IMR-90 (cell line): Measurements from ENCODE around the gene TIMM21. TPM values are rescaled to one million over a fixed set of nuclear protein-coding genes. Genes with fewer than 3 reads are reported as not detected.

ENCODE experiments used
- ATAC-seq: fragments of 200-7000 bp; cut with Tn5 transposase; 2 replicates; pipeline ENCODE4 v1.9.1; 2020; ENCODE audit warnings: low read depth, mild to moderate bottlenecking, moderate library complexity
- BruUV-seq: library from RNA; stranded (reverse); fragments of 400-500 nt; replicated peaks from 2 replicates; lab custom pipeline; 2021; lab: Mats Ljungman, UMichigan
- CTCF ChIA-PET: fragments of 300-600 bp; formaldehyde crosslinking; extraction: SDS; loops from one replicate; lab custom pipeline; 2021; ENCODE audit warnings: antibody characterized with exemption; lab: Yijun Ruan, JAX
- POLR2A ChIA-PET: fragments of 300-600 bp; sonication (Branson Sonifier 250); formaldehyde crosslinking; loops from one replicate; lab custom pipeline; 2022; ENCODE audit warnings: antibody characterized with exemption; ENCODE audit not compliant: unreplicated experiment; lab: Charles Lee
- DNase-seq: peaks from one replicate; pipeline ENCODE4 v3.0.0; 2013
- H2AFZ ChIP-seq: replicated peaks from 2 replicates; pipeline ENCODE3; 2013; ENCODE audit warnings: low read length, mild to moderate bottlenecking; ENCODE audit not compliant: poor library complexity
- H2AK5ac ChIP-seq: 2 replicates; pipeline ENCODE4 v1.6.1; 2013; ENCODE audit warnings: low read depth, low read length, inconsistent platforms
- H2AK9ac ChIP-seq: replicated peaks from 2 replicates; pipeline ENCODE3; 2013; ENCODE audit warnings: mild to moderate bottlenecking, low read depth, low read length, moderate library complexity; ENCODE audit not compliant: poor library complexity
- H2BK120ac ChIP-seq: 2 replicates; pipeline ENCODE4 v1.6.1; 2013; ENCODE audit warnings: low read depth, low read length, inconsistent platforms
- H2BK15ac ChIP-seq: 3 replicates; pipeline ENCODE4 v1.6.1; 2013; ENCODE audit warnings: low read depth, low read length, inconsistent platforms
- H2BK20ac ChIP-seq: 2 replicates; pipeline ENCODE4 v1.6.1; 2013; ENCODE audit warnings: low read depth, mild to moderate bottlenecking, inconsistent platforms, low read length, moderate library complexity
- H2BK5ac ChIP-seq: 2 replicates; pipeline ENCODE4 v1.6.1; 2013; ENCODE audit warnings: mild to moderate bottlenecking, low read depth, low read length, inconsistent platforms; ENCODE audit not compliant: poor library complexity, severe bottlenecking
- H3K14ac ChIP-seq: replicated peaks from 2 replicates; pipeline ENCODE4 v1.6.1; 2013; ENCODE audit warnings: low read depth, low read length, inconsistent platforms
- H3K18ac ChIP-seq: 2 replicates; pipeline ENCODE4 v1.6.1; 2013; ENCODE audit warnings: low read depth, low read length, control low read depth
- H3K23ac ChIP-seq: 2 replicates; pipeline ENCODE4 v1.6.1; 2013; ENCODE audit warnings: low read depth, low read length, inconsistent platforms
- H3K27ac ChIP-seq: 2 replicates; pipeline ENCODE4 v1.5.1; 2013; ENCODE audit warnings: mild to moderate bottlenecking, control low read depth, low read length; ENCODE audit not compliant: insufficient read depth
- H3K27me3 ChIP-seq: 2 replicates; pipeline ENCODE4 v1.6.1; 2013; ENCODE audit warnings: low read length; ENCODE audit not compliant: control insufficient read depth, insufficient read depth
- H3K36me3 ChIP-seq: 2 replicates; pipeline ENCODE4 v1.6.1; 2013; ENCODE audit warnings: low read length, mixed read lengths; ENCODE audit not compliant: control insufficient read depth, insufficient read depth
- H3K4ac ChIP-seq: 2 replicates; pipeline ENCODE4 v1.6.1; 2013; ENCODE audit warnings: low read depth, low read length, inconsistent platforms
- H3K4me1 ChIP-seq: 2 replicates; pipeline ENCODE4 v1.6.1; 2013; ENCODE audit warnings: low read length, mixed read lengths; ENCODE audit not compliant: control insufficient read depth, insufficient read depth
- H3K4me2 ChIP-seq: 2 replicates; pipeline ENCODE4 v1.6.1; 2013; ENCODE audit warnings: low read depth, mild to moderate bottlenecking, control low read depth, low read length, moderate library complexity
- H3K4me3 ChIP-seq: 2 replicates; pipeline ENCODE4 v1.5.1; 2013; ENCODE audit warnings: low read depth, mild to moderate bottlenecking, control low read depth, low read length, moderate library complexity; ENCODE audit not compliant: insufficient read depth
- H3K56ac ChIP-seq: 2 replicates; pipeline ENCODE4 v1.6.1; 2013; ENCODE audit warnings: low read length, inconsistent platforms; ENCODE audit not compliant: insufficient read depth; ENCODE audit errors: extremely low read depth
- H3K79me1 ChIP-seq, 2 experiments: 2 replicates each; pipeline ENCODE4 v1.6.1; 2013; ENCODE audit warnings: low read length in 2 of 2, inconsistent platforms in 1 of 2, low read depth in 1 of 2
- H3K9ac ChIP-seq: 2 replicates; pipeline ENCODE4 v1.6.1; 2013; ENCODE audit warnings: low read depth, low read length, control low read depth
- H3K9me1 ChIP-seq: 2 replicates; pipeline ENCODE4 v1.6.1; 2013; ENCODE audit warnings: low read length, inconsistent platforms; ENCODE audit not compliant: insufficient read depth
- H3K9me3 ChIP-seq: 2 replicates; pipeline ENCODE4 v1.6.1; 2013; ENCODE audit warnings: low read length; ENCODE audit not compliant: control insufficient read depth, insufficient read depth
- H4K20me1 ChIP-seq: 2 replicates; pipeline ENCODE4 v1.6.1; 2013; ENCODE audit warnings: low read length, inconsistent platforms; ENCODE audit not compliant: insufficient read depth
- H4K5ac ChIP-seq: 2 replicates; pipeline ENCODE4 v1.6.1; 2013; ENCODE audit warnings: mild to moderate bottlenecking, low read depth, low read length, control low read depth
- H4K8ac ChIP-seq, 2 experiments: 2 replicates each; pipeline ENCODE4 v1.6.1; 2013; ENCODE audit warnings: low read depth in 2 of 2, low read length in 2 of 2, control low read depth in 1 of 2, inconsistent platforms in 1 of 2
- H4K91ac ChIP-seq: 2 replicates; pipeline ENCODE4 v1.6.1; 2013; ENCODE audit warnings: low read depth, low read length, inconsistent platforms; ENCODE audit not compliant: insufficient read depth
- BHLHE40 ChIP-seq: fragments of 150-350 bp; IDR thresholded peaks from 2 replicates; pipeline ENCODE4 v1.6.1; 2016; ENCODE audit warnings: mild to moderate bottlenecking, low read depth, low read length
- CEBPB ChIP-seq: IDR thresholded peaks from 2 replicates; pipeline ENCODE4 v1.6.1; 2012; ENCODE audit warnings: low read depth, low read length, improper control_type of control experiment
- CHD1 ChIP-seq: IDR thresholded peaks from 2 replicates; pipeline ENCODE4 v1.6.1; 2012; ENCODE audit warnings: low read depth, low read length, improper control_type of control experiment
- CTCF ChIP-seq: conservative IDR thresholded peaks from 2 replicates; pipeline ENCODE4 v1.5.1; 2012; ENCODE audit warnings: mild to moderate bottlenecking, low read depth, low read length, improper control_type of control experiment
- ELK1 ChIP-seq: fragments of 150-350 bp; IDR thresholded peaks from 2 replicates; pipeline ENCODE4 v1.6.1; 2016; ENCODE audit warnings: low read depth, mild to moderate bottlenecking, low read length, moderate library complexity, borderline replicate concordance
- RCOR1 ChIP-seq: IDR thresholded peaks from 2 replicates; pipeline ENCODE4 v1.6.1; 2012; ENCODE audit warnings: mild to moderate bottlenecking, low read length, improper control_type of control experiment; ENCODE audit not compliant: insufficient replicate concordance
- RFX5 ChIP-seq: IDR thresholded peaks from 2 replicates; pipeline ENCODE4 v1.8.0; 2012; ENCODE audit warnings: low read depth, mild to moderate bottlenecking, low read length, moderate library complexity
- USF2 ChIP-seq: fragments of 150-350 bp; IDR thresholded peaks from 2 replicates; pipeline ENCODE4 v1.6.1; 2017; ENCODE audit warnings: mild to moderate bottlenecking, antibody characterized with exemption, low read length, low read depth
- WGBS, 2 experiments: methylation state at CpG; one replicate each; pipeline versions ENCODE4 v1.1.5 to v1.1.7; 2013; ENCODE audit warnings: missing lambda C conversion rate in 2 of 2; ENCODE audit not compliant: insufficient read length in 1 of 2; ENCODE audit errors: extremely low coverage in 2 of 2; 5-methylcytosine and 5-hydroxymethylcytosine counted together
- dilution Hi-C: fragments of 300-500 bp; cut with HindIII; formaldehyde crosslinking; loops from one replicate; pipeline ENCODE4 v1.14.3; 2018; ENCODE audit warnings: low sequenced_read_pairs; ENCODE audit not compliant: unreplicated experiment
- in situ Hi-C: fragments of 300-500 bp; cut with MboI; formaldehyde crosslinking; loops from 3 replicates; pipeline ENCODE4 v1.14.3; 2019; ENCODE audit warnings: low sequenced_read_pairs, inconsistent platforms, mixed read lengths
- intact Hi-C: fragments of 100-400 bp; cut with micrococcal nuclease; formaldehyde crosslinking; loops from 2 replicates; pipeline ENCODE4 v1.10.0; 2022
- polyA plus RNA-seq, 3 experiments: library from polyadenylated mRNA; depleted of rRNA; stranded (reverse); fragments of >200 nt; gene quantifications; 2 replicates each; pipeline ENCODE4 v1.2.3, GENCODE V29; 2012; ENCODE audit warnings: low replicate concordance in 1 of 3
- total RNA-seq: library from RNA; depleted of rRNA; stranded (reverse); fragments of >200 nt; gene quantifications from 2 replicates; pipeline ENCODE4 v1.2.3, GENCODE V29; 2012

Gene TIMM21
- total and polyA plus RNA-seq, 2 of the 4 experiments (the other 2 are of a cell fraction): 42.8 to 52.7 TPM

GRCh38 chr18:74110149-74110548, 38.2 kb upstream of the TIMM21 start:
- TF ChIP-seq USF2 (no peak), ELK1 (no peak), CTCF (no peak), BHLHE40 (no peak), RCOR1 (no peak), RFX5 (no peak), CEBPB (no peak), CHD1 (no peak)
- BruUV-seq: no TSS peak
- H3K79me1 ChIP-seq: no peaks in the 10 kb centered on the region
- H3K4me3 ChIP-seq: no peak overlapping the region
- H3K27ac ChIP-seq: no peak overlapping the region
- ATAC-seq: no peak
- no CpG with 5 or more reads among the region's 1 CpG for WGBS, 2 experiments
- no peak overlapping the region for H3K9ac ChIP-seq
- no peak overlapping the region for H4K91ac ChIP-seq
- H2AK5ac ChIP-seq: no peak overlapping the region
- no peak overlapping the region for H4K8ac ChIP-seq
- dilution Hi-C loops (no loop called here), in situ Hi-C loops (no loop called here), intact Hi-C loops (loop anchor here (10.0 kb wide), 3 partner anchors 595 to 1235 kb away; no protein-coding TSS in a partner anchor)
- peaks cover 3% of the 10 kb centered on the region; the same call in 1 of the 2 replicates for H3K9me3 ChIP-seq
- no peak overlapping the region for H2BK120ac ChIP-seq
- no peak overlapping the region for H3K4me2 ChIP-seq
- no peak overlapping the region for H3K4ac ChIP-seq
- H2BK5ac ChIP-seq: no peak overlapping the region
- H3K36me3 ChIP-seq: no peaks in the 10 kb centered on the region
- H2AFZ ChIP-seq: no peak overlapping the region
- H2BK20ac ChIP-seq: no peak overlapping the region
- no peak for DNase-seq
- no peak overlapping the region for H4K5ac ChIP-seq
- H3K4me1 ChIP-seq: peaks cover 6% of the 10 kb centered on the region
- no peaks in the 10 kb centered on the region for H3K27me3 ChIP-seq
- no peak overlapping the region for H2AK9ac ChIP-seq
- no peak overlapping the region for H3K56ac ChIP-seq
- H3K9me1 ChIP-seq: peaks cover 3% of the 10 kb centered on the region; the same call in 1 of the 2 replicates
- no peak overlapping the region for H3K23ac ChIP-seq
- no peak overlapping the region for H3K18ac ChIP-seq
- no peak overlapping the region for H3K14ac ChIP-seq
- ChIA-PET POLR2A (no interaction called here), CTCF (no interaction called here)
- no peaks in the 10 kb centered on the region for H4K20me1 ChIP-seq
- no peak overlapping the region for H2BK15ac ChIP-seq
